Mesothelial cell of epicardium (in vitro differentiated cells): ENCODE results near the gene DAGLA. TPM values are rescaled to one million over a fixed set of nuclear protein-coding genes. Genes with fewer than 3 reads are reported as not detected.

ENCODE experiments used
- DNase-seq, 2 experiments: peaks; one replicate each; pipeline ENCODE4 v3.0.0; 2021; ENCODE audit warnings: low spot score in 2 of 2; ENCODE audit not compliant: unreplicated experiment in 2 of 2
- H3K27ac Mint-ChIP-seq: 2 replicates; pipeline ENCODE4 v1.8.0; 2021; ENCODE audit warnings: mixed read lengths
- H3K27me3 Mint-ChIP-seq: 2 replicates; pipeline ENCODE4 v1.8.0; 2021; ENCODE audit warnings: low read depth, mixed read lengths
- H3K36me3 Mint-ChIP-seq: 2 replicates; pipeline ENCODE4 v1.8.0; 2021; ENCODE audit warnings: mixed read lengths
- H3K4me1 Mint-ChIP-seq: 2 replicates; pipeline ENCODE4 v1.8.0; 2021; ENCODE audit warnings: mixed read lengths
- H3K4me3 Mint-ChIP-seq: 2 replicates; pipeline ENCODE4 v1.8.0; 2021; ENCODE audit warnings: mild to moderate bottlenecking, moderate library complexity, mixed read lengths
- H3K9me3 Mint-ChIP-seq: 2 replicates; pipeline ENCODE4 v1.8.0; 2021; ENCODE audit warnings: mixed read lengths
- total RNA-seq: library from RNA; stranded (reverse); gene quantifications from 3 replicates; pipeline ENCODE4 v1.2.1, GENCODE V29; 2021
- TF ChIP-seq, protein P1 (sequence below): fragments of 200-600 bp; sonication (generic); IDR thresholded peaks from one replicate; pipeline ENCODE4 v1.5.0; 2021; ENCODE audit warnings: antibody characterized with exemption; ENCODE audit not compliant: unreplicated experiment

Gene DAGLA
- total RNA-seq, 1 donor from 2014 or later: 8.1 TPM

DNA sequence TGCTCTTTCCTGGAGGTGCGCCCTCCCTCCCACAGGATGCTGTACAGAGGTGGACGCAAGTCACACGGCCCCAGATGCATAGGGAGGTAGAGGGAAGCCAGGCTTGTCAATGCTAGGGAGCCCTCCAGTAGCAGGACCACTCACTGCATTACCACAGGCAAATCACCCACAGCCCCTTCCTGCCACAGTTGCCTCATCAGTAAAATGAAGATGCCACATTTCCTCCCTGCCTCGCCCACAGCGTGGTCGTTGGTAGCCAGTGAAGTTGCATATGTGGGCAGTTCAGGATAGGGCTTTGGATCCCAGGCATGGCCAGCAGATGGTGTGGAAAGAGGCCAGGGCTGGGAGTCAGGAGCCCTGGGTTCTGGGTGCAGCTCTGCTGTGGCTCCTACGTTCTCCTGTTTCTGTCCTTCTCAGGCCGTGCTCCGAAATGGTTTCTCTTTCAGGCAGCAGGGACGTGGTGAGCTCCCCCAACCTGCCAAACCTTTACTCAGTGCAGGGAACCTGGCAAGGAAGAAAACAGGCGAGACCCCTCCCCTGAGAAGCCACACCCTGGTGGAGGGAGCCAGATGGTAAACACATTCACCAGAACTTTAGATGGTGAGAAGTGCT lies 22.6 kb downstream of the DAGLA start:
- H3K4me1 Mint-ChIP-seq: peaks cover 14% of the 10 kb centered on the region
- H3K27ac Mint-ChIP-seq: no peak overlapping the region
- no peak for DNase-seq
- no peak overlapping the region for H3K4me3 Mint-ChIP-seq
- no peaks in the 10 kb centered on the region for H3K9me3 Mint-ChIP-seq
- peaks cover 8% of the 10 kb centered on the region for H3K27me3 Mint-ChIP-seq
- TF ChIP-seq, protein P1, sequence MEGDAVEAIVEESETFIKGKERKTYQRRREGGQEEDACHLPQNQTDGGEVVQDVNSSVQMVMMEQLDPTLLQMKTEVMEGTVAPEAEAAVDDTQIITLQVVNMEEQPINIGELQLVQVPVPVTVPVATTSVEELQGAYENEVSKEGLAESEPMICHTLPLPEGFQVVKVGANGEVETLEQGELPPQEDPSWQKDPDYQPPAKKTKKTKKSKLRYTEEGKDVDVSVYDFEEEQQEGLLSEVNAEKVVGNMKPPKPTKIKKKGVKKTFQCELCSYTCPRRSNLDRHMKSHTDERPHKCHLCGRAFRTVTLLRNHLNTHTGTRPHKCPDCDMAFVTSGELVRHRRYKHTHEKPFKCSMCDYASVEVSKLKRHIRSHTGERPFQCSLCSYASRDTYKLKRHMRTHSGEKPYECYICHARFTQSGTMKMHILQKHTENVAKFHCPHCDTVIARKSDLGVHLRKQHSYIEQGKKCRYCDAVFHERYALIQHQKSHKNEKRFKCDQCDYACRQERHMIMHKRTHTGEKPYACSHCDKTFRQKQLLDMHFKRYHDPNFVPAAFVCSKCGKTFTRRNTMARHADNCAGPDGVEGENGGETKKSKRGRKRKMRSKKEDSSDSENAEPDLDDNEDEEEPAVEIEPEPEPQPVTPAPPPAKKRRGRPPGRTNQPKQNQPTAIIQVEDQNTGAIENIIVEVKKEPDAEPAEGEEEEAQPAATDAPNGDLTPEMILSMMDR: no peak
- H3K36me3 Mint-ChIP-seq: no peaks in the 10 kb centered on the region

DNA sequence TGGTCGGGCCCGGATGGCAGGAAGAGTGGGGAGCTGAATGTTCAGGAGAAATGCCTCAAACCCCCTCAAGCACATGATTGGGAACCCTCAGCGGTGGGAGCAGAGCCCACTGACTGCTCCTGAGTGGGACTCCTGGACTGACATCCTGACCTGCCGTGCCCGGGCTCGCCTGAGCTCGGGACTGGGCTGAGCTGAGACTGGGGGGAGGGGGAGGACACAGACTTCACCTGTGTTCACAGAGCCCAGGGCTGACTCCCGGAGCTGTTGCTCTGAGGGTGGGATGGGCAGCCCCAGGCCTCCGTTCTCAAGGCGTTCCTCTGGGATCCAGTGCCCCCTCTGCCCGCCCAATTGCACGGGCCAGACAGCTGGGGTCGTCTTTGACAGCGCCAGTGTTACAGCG lies 24.6 kb downstream of the DAGLA start:
- Mint-ChIP-seq H3K4me3 (no peak overlapping the region), H3K4me1 (peaks cover 14% of the 10 kb centered on the region), H3K27me3 (peaks cover 8% of the 10 kb centered on the region), H3K27ac (peak overlapping the region; percentile 21), H3K9me3 (no peaks in the 10 kb centered on the region), H3K36me3 (no peaks in the 10 kb centered on the region)
- TF ChIP-seq, protein P1: no peak
- DNase-seq: no peak

DNA sequence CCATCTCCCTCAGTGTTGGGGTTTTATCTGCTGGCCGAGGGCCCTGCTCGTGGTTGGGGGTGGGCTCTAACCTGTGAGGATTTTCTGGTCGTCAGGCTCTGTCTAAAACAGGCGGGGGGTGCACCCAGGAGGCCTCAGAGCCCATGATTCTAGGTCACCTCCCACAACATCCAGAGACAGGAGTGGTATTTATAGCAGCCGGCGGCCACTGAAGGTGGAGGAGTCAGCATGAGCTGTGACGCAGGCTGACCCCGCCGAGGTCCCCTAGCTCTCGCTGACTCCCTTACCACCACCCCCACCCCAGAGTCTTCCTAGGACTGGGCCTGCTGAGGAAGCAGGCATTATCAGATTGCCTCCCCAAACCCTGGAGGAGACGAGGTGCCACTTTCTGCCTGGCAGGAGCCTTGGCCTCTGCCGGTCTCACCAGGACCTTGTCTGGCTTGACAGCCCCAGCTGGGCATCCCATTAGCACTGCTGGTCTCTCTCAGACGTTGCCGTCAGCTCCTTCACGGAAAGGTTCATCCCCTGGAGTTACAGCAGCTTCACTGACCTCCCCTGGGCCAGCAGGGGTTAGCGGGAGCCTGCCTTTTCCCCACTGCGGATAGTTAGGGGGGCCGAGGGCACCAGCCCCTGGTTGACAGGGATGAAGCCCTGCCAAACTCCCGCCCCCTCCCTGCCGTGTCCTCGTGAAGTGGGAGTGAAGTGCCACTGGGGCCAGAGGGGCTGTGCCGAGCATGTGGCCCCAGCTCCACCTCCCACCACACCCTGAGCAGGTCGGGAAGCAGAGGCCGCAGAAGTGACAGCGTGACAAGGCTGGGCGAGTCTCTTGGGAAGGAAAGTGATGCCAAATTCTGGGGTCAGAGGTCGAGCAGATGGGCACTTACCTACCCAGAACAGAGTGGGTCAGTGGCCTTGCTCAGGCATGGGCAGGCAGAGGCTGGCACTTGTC lies 26.5 kb downstream of the DAGLA start:
- Mint-ChIP-seq H3K4me1 (no peaks in the 10 kb centered on the region), H3K27ac (no peak overlapping the region), H3K9me3 (no peaks in the 10 kb centered on the region), H3K36me3 (no peaks in the 10 kb centered on the region), H3K4me3 (no peak overlapping the region), H3K27me3 (peaks cover 8% of the 10 kb centered on the region)
- no peak for DNase-seq
- TF ChIP-seq, protein P1: no peak

DNA sequence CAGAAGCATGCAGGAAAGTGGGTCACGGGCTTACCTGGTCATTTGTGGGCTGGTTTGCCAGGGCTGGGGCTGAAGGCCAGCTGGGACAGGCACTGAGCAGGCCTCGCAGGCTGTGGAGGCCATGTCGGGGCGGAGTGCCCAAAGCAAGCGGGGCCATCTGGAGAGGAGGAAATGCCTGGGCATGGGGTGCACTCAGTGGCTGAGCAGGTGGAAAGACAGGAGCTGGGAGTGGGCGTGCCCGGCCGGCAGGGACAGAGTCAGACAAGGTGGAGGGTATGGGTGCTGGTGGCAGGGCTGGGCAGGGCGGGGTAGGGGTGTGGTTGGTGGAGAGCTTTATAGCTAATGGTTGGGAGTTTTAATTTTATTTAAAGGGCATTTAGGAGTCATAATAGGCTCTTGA lies 27.4 kb downstream of the DAGLA start:
- Mint-ChIP-seq H3K36me3 (no peaks in the 10 kb centered on the region), H3K4me3 (no peak overlapping the region), H3K9me3 (no peaks in the 10 kb centered on the region), H3K27ac (no peak overlapping the region), H3K27me3 (peaks cover 8% of the 10 kb centered on the region), H3K4me1 (no peaks in the 10 kb centered on the region)
- TF ChIP-seq, protein P1: no peak
- DNase-seq: no peak

DNA sequence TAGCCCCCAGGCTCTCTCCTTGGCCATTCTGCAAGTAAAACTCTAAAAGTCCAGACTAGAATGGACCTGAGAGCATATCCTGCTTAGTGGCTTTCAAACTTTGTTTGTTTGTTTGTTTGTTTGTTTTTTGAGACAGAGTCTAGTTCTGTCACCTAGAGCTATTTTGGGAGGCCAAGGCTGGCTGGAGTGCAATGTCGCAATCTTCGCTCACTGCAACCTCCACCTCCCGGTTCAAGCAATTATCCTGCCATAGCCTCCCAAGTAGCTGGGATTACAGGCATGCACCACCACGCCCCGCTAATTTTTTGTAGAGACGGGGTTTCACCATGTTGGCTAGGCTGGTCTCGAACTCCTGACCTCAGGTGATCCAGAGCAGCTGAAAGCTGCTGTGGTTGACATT lies 28.9 kb downstream of the DAGLA start:
- Mint-ChIP-seq H3K9me3 (no peaks in the 10 kb centered on the region), H3K27me3 (peaks cover 4% of the 10 kb centered on the region), H3K27ac (no peak overlapping the region), H3K36me3 (no peaks in the 10 kb centered on the region), H3K4me3 (no peak overlapping the region), H3K4me1 (no peaks in the 10 kb centered on the region)
- no peak for DNase-seq
- TF ChIP-seq, protein P1: no peak
